ENCODE measurements around the gene PCDHGB4.
"Not testable (repeated sequence)": the region's sequence is repeated elsewhere in the genome, so short reads cannot be mapped to it uniquely, and the experiment has no call there.

PCDHGB4 gene

GRCh38 chr5:141387557-141388311 is at the start of gene PCDHGB4:
Gene PCDHGB4, plus strand, starts transcription at chr5:141387698. Its CDS starts 187 bp downstream, at chr5:141387885.
- not testable (repeated sequence) for DNase-seq

- DNase-seq = peak; percentile 24
Measured at GRCh38 chr5:141338538-141339306, 48.8 kb upstream of the PCDHGB4 start, which contains the start of gene PCDHGA2. Gene PCDHGA2, plus strand, starts transcription at chr5:141338760.

GRCh38 chr5:141340781-141341354 is 46.6 kb upstream of the PCDHGB4 start:
- not testable (repeated sequence) for DNase-seq

GRCh38 chr5:141342773-141343172 is 44.7 kb upstream of the PCDHGB4 start:
- DNase-seq = no peak

- peak; percentile 43 for DNase-seq
Measured at GRCh38 chr5:141343242-141343952, 44.1 kb upstream of the PCDHGB4 start, which contains the start of gene PCDHGA3. Gene PCDHGA3, plus strand, starts transcription at chr5:141343829. Its CDS starts 205 bp downstream, at chr5:141344034.

- DNase-seq = no peak
Measured at GRCh38 chr5:141343953-141344463, 43.5 kb upstream of the PCDHGB4 start.

- no peak for DNase-seq
Measured at GRCh38 chr5:141345327-141345726, 42.2 kb upstream of the PCDHGB4 start.

- not testable (repeated sequence) for DNase-seq
Measured at GRCh38 chr5:141346017-141346416, 41.5 kb upstream of the PCDHGB4 start.

GRCh38 chr5:141349917-141350619 is 37.4 kb upstream of the PCDHGB4 start, which contains the start of gene PCDHGB1:
Gene PCDHGB1, plus strand, starts transcription at chr5:141350099. Its CDS starts 162 bp downstream, at chr5:141350261.
- peak; percentile 82 for DNase-seq

GRCh38 chr5:141351591-141351990 is 35.9 kb upstream of the PCDHGB4 start:
- no peak for DNase-seq

- DNase-seq = peak; percentile 4
Measured at GRCh38 chr5:141354900-141355469, 32.5 kb upstream of the PCDHGB4 start, which contains the start of gene PCDHGA4. Gene PCDHGA4, plus strand, starts transcription at chr5:141355021. Its CDS starts 87 bp downstream, at chr5:141355108.

GRCh38 chr5:141355641-141356040 is 31.9 kb upstream of the PCDHGB4 start:
- no peak for DNase-seq

GRCh38 chr5:141356133-141356532 is 31.4 kb upstream of the PCDHGB4 start:
- no peak for DNase-seq

GRCh38 chr5:141356950-141357349 is 30.5 kb upstream of the PCDHGB4 start:
- no peak for DNase-seq

- DNase-seq = peak; percentile 50
Measured at GRCh38 chr5:141359790-141360426, 27.6 kb upstream of the PCDHGB4 start, which contains the start of gene PCDHGB2. Gene PCDHGB2, plus strand, starts transcription at chr5:141359994. Its CDS starts 142 bp downstream, at chr5:141360136.

GRCh38 chr5:141360685-141361084 is 26.8 kb upstream of the PCDHGB4 start:
- DNase-seq = no peak

- DNase-seq = no peak
Measured at GRCh38 chr5:141362719-141363118, 24.8 kb upstream of the PCDHGB4 start.

- DNase-seq = no peak
Measured at GRCh38 chr5:141363952-141364660, 23.4 kb upstream of the PCDHGB4 start, which contains the start of gene PCDHGA5. Gene PCDHGA5, plus strand, starts transcription at chr5:141364162. Its CDS starts 169 bp downstream, at chr5:141364331.

GRCh38 chr5:141366016-141366896 is 21.2 kb upstream of the PCDHGB4 start:
- no peak for DNase-seq
